Amygdala (tissue), 56 donors: ENCODE results near the gene SH3GL1.
A peak's percentile ranks its signal among the peaks of the same experiment; 100 is the strongest.

ENCODE experiments used
- DNase-seq, 56 donors: peaks; one replicate each; lab custom pipeline; 2025; lab: John Stamatoyannopoulos, UW

Gene SH3GL1

GRCh38 chr19:4366666-4367335 is 33.5 kb downstream of the SH3GL1 start:
- no peak for DNase-seq

- DNase-seq: no peak
These were observed 34.3 kb downstream of the SH3GL1 start for GRCh38 chr19:4365791-4366665.

GRCh38 chr19:4365341-4365740 is 35.0 kb downstream of the SH3GL1 start:
- DNase-seq: no peak

GRCh38 chr19:4363571-4364304 is 36.6 kb downstream of the SH3GL1 start:
- DNase-seq: no peak

- no peak for DNase-seq
These were observed 37.4 kb downstream of the SH3GL1 start for GRCh38 chr19:4362831-4363545.

- no peak for DNase-seq
These were observed 38.1 kb downstream of the SH3GL1 start for GRCh38 chr19:4362101-4362828.

GRCh38 chr19:4361152-4362046 is 38.9 kb downstream of the SH3GL1 start:
- DNase-seq: no peak

- DNase-seq: no peak
These were observed 39.7 kb downstream of the SH3GL1 start for GRCh38 chr19:4360641-4361151.

- no peak for DNase-seq
These were observed 40.2 kb downstream of the SH3GL1 start for GRCh38 chr19:4360081-4360569.

- no peak for DNase-seq
These were observed 40.7 kb downstream of the SH3GL1 start for GRCh38 chr19:4359627-4360000.

- DNase-seq: no peak
These were observed 41.4 kb downstream of the SH3GL1 start for GRCh38 chr19:4358709-4359626.

GRCh38 chr19:4357921-4358326 is 42.4 kb downstream of the SH3GL1 start:
- peak in 1 of 56 donors; percentile 16 for DNase-seq

GRCh38 chr19:4357095-4357797 is 43.1 kb downstream of the SH3GL1 start:
- DNase-seq: peak in 1 of 56 donors; percentile 33

- DNase-seq: no peak
These were observed 45.5 kb downstream of the SH3GL1 start for GRCh38 chr19:4354897-4355296.

- no peak for DNase-seq
These were observed 46.1 kb downstream of the SH3GL1 start for GRCh38 chr19:4354282-4354681.

GRCh38 chr19:4352701-4353121 is 47.6 kb downstream of the SH3GL1 start:
- DNase-seq: peak in 3 of 56 donors; percentile 23 to 46 (median 29)

- no peak for DNase-seq
These were observed 49.6 kb downstream of the SH3GL1 start for GRCh38 chr19:4350726-4351125.
